HG02970 (cell line): ENCODE measurements around the gene TRIM27.
"Not testable (repeated sequence)": the region's sequence is repeated elsewhere in the genome, so short reads cannot be mapped to it uniquely, and the experiment has no call there.

Source experiments
- ATAC-seq: cut with Tn5 transposase; IDR thresholded peaks from one replicate; pipeline ENCODE4 v1.9.1; 2021; ENCODE audit warnings: mild to moderate bottlenecking, moderate library complexity, moderate number of reproducible peaks; ENCODE audit not compliant: unreplicated experiment, low FRiP score

TRIM27 gene

GRCh38 chr6:28865401-28866204 is 58.2 kb downstream of the TRIM27 start:
- no peak for ATAC-seq

GRCh38 chr6:28864326-28864923 is 59.4 kb downstream of the TRIM27 start:
- ATAC-seq: no peak

- peak; percentile 54 for ATAC-seq
Measured at GRCh38 chr6:28863604-28864325, 60.0 kb downstream of the TRIM27 start.

- ATAC-seq: no peak
Measured at GRCh38 chr6:28862077-28862476, 61.7 kb downstream of the TRIM27 start.

- ATAC-seq: no peak
Measured at GRCh38 chr6:28861339-28861738, 62.4 kb downstream of the TRIM27 start.

GRCh38 chr6:28860581-28860980 is 63.2 kb downstream of the TRIM27 start:
- no peak for ATAC-seq

GRCh38 chr6:28858963-28859362 is 64.8 kb downstream of the TRIM27 start:
- ATAC-seq: no peak

- ATAC-seq: no peak
Measured at GRCh38 chr6:28856620-28857005, 67.2 kb downstream of the TRIM27 start.

- not testable (repeated sequence) for ATAC-seq
Measured at GRCh38 chr6:28854405-28854804, 69.4 kb downstream of the TRIM27 start.
